Spleen (tissue), 7 donors: ENCODE results near the gene NUP35.

Experiments used
- POLR2A ChIP-seq, 3 donors: fragments of 450-650 bp; IDR thresholded peaks; one replicate each; pipeline ENCODE4 v1.5.1; 2017; ENCODE audit warnings: antibody characterized with exemption in 3 of 3, mild to moderate bottlenecking in 1 of 3
- TF ChIP-seq, protein P1 (sequence below), 11 experiments: fragments of 200-600 bp in 7 of 11; fragments of 450-650 bp in 4 of 11; sonication (generic) in 4 of 11; IDR thresholded peaks in 8 of 11; conservative IDR thresholded peaks in 3 of 11; 1 replicate in 7 of 11; 2 replicates in 4 of 11; pipeline versions ENCODE4 v1.4.0 to v1.8.0; 2016 to 2021; ENCODE audit warnings: antibody characterized with exemption in 11 of 11, inconsistent platforms in 4 of 11, mild to moderate bottlenecking in 1 of 11
- donor health status: DM: no; HTN: no; CAD: no; lungs with moderate emphysema.
- donor health status: DM: no; HTN: no; CAD: no.
- donor health status: DM: no; HTN: no; CAD: no.

DNA sequence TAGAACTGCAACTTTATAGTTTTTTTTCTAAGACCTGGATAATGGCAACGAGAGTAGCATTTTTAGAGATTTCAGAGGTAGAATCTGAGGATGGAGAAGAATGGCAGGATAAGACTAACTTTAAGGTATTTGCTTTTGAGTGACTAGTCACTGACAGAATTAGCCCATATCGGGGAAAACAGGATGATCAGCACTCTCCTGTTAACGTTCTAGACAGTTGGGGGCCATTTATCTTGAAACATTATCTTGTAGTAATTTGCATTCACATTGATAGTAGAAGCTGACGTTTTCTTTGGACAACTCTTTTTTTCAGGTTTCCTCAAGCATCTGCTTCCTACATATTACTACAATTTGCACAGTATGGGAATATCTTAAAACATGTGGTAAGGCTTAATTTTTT is 32.9 kb downstream of the NUP35 start:
- no peak for TF ChIP-seq POLR2A (IDR thresholded peaks at IDR 0.05)
- TF ChIP-seq, protein P1, sequence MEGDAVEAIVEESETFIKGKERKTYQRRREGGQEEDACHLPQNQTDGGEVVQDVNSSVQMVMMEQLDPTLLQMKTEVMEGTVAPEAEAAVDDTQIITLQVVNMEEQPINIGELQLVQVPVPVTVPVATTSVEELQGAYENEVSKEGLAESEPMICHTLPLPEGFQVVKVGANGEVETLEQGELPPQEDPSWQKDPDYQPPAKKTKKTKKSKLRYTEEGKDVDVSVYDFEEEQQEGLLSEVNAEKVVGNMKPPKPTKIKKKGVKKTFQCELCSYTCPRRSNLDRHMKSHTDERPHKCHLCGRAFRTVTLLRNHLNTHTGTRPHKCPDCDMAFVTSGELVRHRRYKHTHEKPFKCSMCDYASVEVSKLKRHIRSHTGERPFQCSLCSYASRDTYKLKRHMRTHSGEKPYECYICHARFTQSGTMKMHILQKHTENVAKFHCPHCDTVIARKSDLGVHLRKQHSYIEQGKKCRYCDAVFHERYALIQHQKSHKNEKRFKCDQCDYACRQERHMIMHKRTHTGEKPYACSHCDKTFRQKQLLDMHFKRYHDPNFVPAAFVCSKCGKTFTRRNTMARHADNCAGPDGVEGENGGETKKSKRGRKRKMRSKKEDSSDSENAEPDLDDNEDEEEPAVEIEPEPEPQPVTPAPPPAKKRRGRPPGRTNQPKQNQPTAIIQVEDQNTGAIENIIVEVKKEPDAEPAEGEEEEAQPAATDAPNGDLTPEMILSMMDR (IDR thresholded peaks at IDR 0.05 in 8 of 11, conservative IDR thresholded peaks at IDR 0.05 in 3 of 11), result no peak
